Activated CD4-positive, alpha-beta T cell treated with anti-CD3 and anti-CD28 coated beads for 48 hours (primary cell): ENCODE data around the gene EIF4E3.

Experiments
- DNase-seq: peaks from one replicate; pipeline ENCODE4 v3.0.0-alpha.2; 2020

Gene EIF4E3

GRCh38 chr3:71640331-71640983 lies 84.7 kb downstream of the EIF4E3 start:
- DNase-seq, result no peak

GRCh38 chr3:71636482-71636881 lies 88.7 kb downstream of the EIF4E3 start:
- no peak for DNase-seq

- no peak for DNase-seq
These were observed 89.2 kb downstream of the EIF4E3 start for GRCh38 chr3:71636001-71636400.

- no peak for DNase-seq
These were observed 90.5 kb downstream of the EIF4E3 start for GRCh38 chr3:71634671-71635070.

GRCh38 chr3:71629711-71630110 lies 95.5 kb downstream of the EIF4E3 start:
- no peak for DNase-seq

GRCh38 chr3:71629289-71629688 lies 95.9 kb downstream of the EIF4E3 start:
- DNase-seq, result no peak

- DNase-seq, result no peak
These were observed 96.7 kb downstream of the EIF4E3 start for GRCh38 chr3:71628522-71628921.

GRCh38 chr3:71625676-71626075 lies 99.5 kb downstream of the EIF4E3 start:
- DNase-seq, result no peak
